Natural killer cell (primary cell): ENCODE results near the gene ASIC2. TPM values are rescaled to one million over a fixed set of nuclear protein-coding genes. Genes with fewer than 3 reads are reported as not detected.

Source experiments
- ATAC-seq, 3 donors: fragments of 150-1000 bp in 2 of 3; fragments of 200-7000 bp in 1 of 3; cut with Tn5 transposase; 1 replicate in 1 of 3; 2 replicates in 2 of 3; pipeline ENCODE4 v1.10.0; 2021; ENCODE audit warnings: mild to moderate bottlenecking in 2 of 3, moderate library complexity in 2 of 3
- DNase-seq, 2 donors: peaks; one replicate each; pipeline versions ENCODE4 v3.0.0 to v3.0.0-alpha.2; 2013 to 2021; ENCODE audit warnings: mixed read lengths in 1 of 2
- H3K27ac ChIP-seq: one replicate; pipeline ENCODE4 v1.5.1; 2013; ENCODE audit warnings: mild to moderate bottlenecking, low read length
- H3K27me3 ChIP-seq: one replicate; pipeline ENCODE4 v1.6.1; 2013; ENCODE audit warnings: low read length; ENCODE audit not compliant: control insufficient read depth, insufficient read depth
- H3K36me3 ChIP-seq: one replicate; pipeline ENCODE4 v1.6.1; 2013; ENCODE audit warnings: low read length; ENCODE audit not compliant: control insufficient read depth, insufficient read depth
- H3K4me1 ChIP-seq: one replicate; pipeline ENCODE4 v1.6.1; 2013; ENCODE audit warnings: low read length; ENCODE audit not compliant: control insufficient read depth, insufficient read depth
- H3K4me3 ChIP-seq: one replicate; pipeline ENCODE4 v1.5.1; 2013; ENCODE audit warnings: low read length
- H3K9me3 ChIP-seq: one replicate; pipeline ENCODE4 v1.6.1; 2013; ENCODE audit warnings: low read length; ENCODE audit not compliant: control insufficient read depth, insufficient read depth
- H3K27ac Mint-ChIP-seq, 2 donors: one replicate each; pipeline ENCODE4 v1.8.0; 2022; ENCODE audit warnings: mild to moderate bottlenecking in 2 of 2, mixed read lengths in 2 of 2, moderate library complexity in 1 of 2
- H3K27me3 Mint-ChIP-seq, 2 donors: one replicate each; pipeline ENCODE4 v1.8.0; 2022; ENCODE audit warnings: low read depth in 2 of 2, mixed read lengths in 2 of 2
- H3K36me3 Mint-ChIP-seq: one replicate; pipeline ENCODE4 v1.8.0; 2022; ENCODE audit warnings: mixed read lengths
- H3K4me1 Mint-ChIP-seq, 2 donors: one replicate each; pipeline ENCODE4 v1.8.0; 2022; ENCODE audit warnings: mixed read lengths in 2 of 2
- H3K4me3 Mint-ChIP-seq: one replicate; pipeline ENCODE4 v1.8.0; 2022; ENCODE audit warnings: mild to moderate bottlenecking, moderate library complexity, mixed read lengths
- H3K9me3 Mint-ChIP-seq, 2 donors: one replicate each; pipeline ENCODE4 v1.8.0; 2022; ENCODE audit warnings: mixed read lengths in 2 of 2
- WGBS: methylation state at CpG from one replicate; pipeline ENCODE4 v1.1.7; 2013; ENCODE audit warnings: missing lambda C conversion rate; ENCODE audit not compliant: insufficient coverage; 5-methylcytosine and 5-hydroxymethylcytosine counted together
- intact Hi-C: fragments of 100-400 bp; cut with micrococcal nuclease; formaldehyde crosslinking; loops from one replicate; pipeline ENCODE4 v1.14.2; 2022
- total RNA-seq, 4 donors: library from RNA; stranded (reverse); fragments of 120-200 nt in 1 of 4; gene quantifications; one replicate each; pipeline versions ENCODE4 v1.2.3 to v1.2.4, GENCODE V29; 2013 to 2022
- TF ChIP-seq, protein P1 (sequence below): fragments of 200-600 bp; IDR thresholded peaks from one replicate; pipeline ENCODE4 v1.8.0; 2022; ENCODE audit warnings: antibody characterized with exemption

Gene ASIC2
- total RNA-seq, 3 donors from 2014 or later (not counting 1 experiment from before 2014, with no cell fraction given): not detected

DNA sequence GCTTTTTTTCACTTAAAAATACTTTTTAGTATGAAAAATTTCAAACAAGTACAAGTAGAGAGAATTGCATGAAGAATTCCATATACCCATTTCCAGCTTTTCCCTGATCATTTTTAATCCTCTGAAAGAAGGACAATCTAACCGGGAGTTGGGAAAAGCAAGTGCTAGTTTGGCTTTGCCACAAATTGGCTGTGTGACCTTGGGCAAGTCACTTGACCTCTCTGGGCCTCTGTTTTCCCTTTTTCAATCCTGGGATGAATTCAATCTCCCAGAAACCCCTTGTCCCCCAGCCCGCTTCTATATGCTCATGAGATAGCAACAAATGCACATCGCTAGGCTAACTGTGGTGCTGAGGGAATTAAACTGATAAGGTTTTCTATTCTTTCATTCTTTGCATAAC lies 49.4 kb downstream of the ASIC2 start:
- intact Hi-C loops: no loop called here
- no peak overlapping the region for H3K27ac Mint-ChIP-seq
- H3K4me3 Mint-ChIP-seq: no peak overlapping the region

DNA sequence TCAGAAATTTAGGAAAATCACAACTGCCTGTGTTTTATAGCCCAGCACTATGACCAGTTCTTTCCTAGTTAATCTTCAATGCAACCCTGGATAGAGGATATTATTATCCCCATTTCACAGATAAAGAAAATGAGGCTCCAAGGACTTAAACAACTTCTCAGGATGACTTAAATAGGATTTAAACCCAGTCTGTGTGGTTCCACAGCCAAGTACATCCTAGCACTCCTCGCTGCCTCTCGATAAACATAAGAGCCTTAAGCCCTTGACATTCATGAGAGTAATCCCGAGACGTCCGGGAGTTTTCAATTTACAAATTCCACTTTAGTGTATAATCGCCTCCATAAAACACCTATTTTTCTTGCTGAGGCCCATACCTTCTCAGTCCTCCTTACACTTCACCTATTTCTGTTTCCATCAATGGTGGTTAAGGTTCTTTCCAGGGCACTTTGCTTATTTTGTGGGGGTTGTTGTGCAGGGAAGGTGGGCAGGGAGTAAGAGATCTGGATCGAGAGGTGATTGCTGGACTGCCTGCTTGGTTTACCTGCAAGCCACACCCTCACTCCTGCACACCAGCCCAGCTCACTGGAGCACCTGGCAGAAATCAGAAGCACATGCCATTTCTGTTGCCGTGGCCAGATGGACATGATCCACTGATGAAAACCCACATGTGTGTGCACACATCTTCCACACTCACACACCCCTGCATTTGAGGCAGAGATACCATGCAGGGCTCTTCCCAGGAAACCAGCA lies 50.5 kb downstream of the ASIC2 start:
- H3K9me3 ChIP-seq: no peaks in the 10 kb centered on the region
- H3K27ac ChIP-seq: no peak overlapping the region
- no peaks in the 10 kb centered on the region for H3K36me3 ChIP-seq
- WGBS: 91% methylated on average over 7 of the region's 8 CpGs
- DNase-seq: no peak
- Mint-ChIP-seq H3K36me3 (no peaks in the 10 kb centered on the region), H3K27ac (no peak overlapping the region), H3K4me1 (no peaks in the 10 kb centered on the region), H3K4me3 (no peak overlapping the region), H3K9me3 (no peaks in the 10 kb centered on the region), H3K27me3 (peaks cover 18 to 27% of the 10 kb centered on the region in 2 donors)
- no peaks in the 10 kb centered on the region for H3K27me3 ChIP-seq
- H3K4me3 ChIP-seq: no peak overlapping the region
- intact Hi-C loops: no loop called here
- no peak for ATAC-seq
- TF ChIP-seq, protein P1, sequence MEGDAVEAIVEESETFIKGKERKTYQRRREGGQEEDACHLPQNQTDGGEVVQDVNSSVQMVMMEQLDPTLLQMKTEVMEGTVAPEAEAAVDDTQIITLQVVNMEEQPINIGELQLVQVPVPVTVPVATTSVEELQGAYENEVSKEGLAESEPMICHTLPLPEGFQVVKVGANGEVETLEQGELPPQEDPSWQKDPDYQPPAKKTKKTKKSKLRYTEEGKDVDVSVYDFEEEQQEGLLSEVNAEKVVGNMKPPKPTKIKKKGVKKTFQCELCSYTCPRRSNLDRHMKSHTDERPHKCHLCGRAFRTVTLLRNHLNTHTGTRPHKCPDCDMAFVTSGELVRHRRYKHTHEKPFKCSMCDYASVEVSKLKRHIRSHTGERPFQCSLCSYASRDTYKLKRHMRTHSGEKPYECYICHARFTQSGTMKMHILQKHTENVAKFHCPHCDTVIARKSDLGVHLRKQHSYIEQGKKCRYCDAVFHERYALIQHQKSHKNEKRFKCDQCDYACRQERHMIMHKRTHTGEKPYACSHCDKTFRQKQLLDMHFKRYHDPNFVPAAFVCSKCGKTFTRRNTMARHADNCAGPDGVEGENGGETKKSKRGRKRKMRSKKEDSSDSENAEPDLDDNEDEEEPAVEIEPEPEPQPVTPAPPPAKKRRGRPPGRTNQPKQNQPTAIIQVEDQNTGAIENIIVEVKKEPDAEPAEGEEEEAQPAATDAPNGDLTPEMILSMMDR: no peak
- no peaks in the 10 kb centered on the region for H3K4me1 ChIP-seq

More for the DNA sequence above, 49.4 kb downstream of the ASIC2 start:
- Histone ChIP-seq H3K27ac (no peak overlapping the region), H3K9me3 (no peaks in the 10 kb centered on the region), H3K4me3 (no peak overlapping the region), H3K36me3 (no peaks in the 10 kb centered on the region), H3K4me1 (no peaks in the 10 kb centered on the region), H3K27me3 (no peaks in the 10 kb centered on the region)
- Mint-ChIP-seq H3K4me1 (no peaks in the 10 kb centered on the region), H3K27me3 (peaks cover 15 to 27% of the 10 kb centered on the region in 2 donors), H3K36me3 (no peaks in the 10 kb centered on the region), H3K9me3 (no peaks in the 10 kb centered on the region)
- 94% methylated on average over 1 of the region's 3 CpGs for WGBS
- TF ChIP-seq, protein P1: no peak
- ATAC-seq: no peak
- no peak for DNase-seq

DNA sequence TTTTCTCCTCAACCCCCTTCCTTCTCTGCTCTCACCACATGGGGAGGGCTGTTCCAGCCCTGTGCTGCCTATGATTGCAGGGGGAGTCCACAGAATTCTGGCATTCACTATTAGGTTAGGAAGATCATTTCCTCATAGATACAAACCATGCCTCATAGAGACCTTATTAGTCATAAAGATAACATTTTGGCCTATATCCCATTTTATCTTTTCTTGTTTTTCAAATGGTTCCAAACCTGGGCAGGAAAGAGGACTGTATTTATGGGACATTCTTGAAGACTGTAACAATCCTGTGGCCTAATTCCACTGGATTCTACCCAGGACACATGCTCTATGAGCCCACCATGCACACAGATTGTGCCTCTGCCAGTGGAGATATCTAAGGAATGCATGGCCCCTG lies 51.7 kb downstream of the ASIC2 start:
- Mint-ChIP-seq H3K4me1 (no peaks in the 10 kb centered on the region), H3K9me3 (no peaks in the 10 kb centered on the region), H3K4me3 (no peak overlapping the region), H3K36me3 (no peaks in the 10 kb centered on the region), H3K27ac (no peak overlapping the region), H3K27me3 (peaks cover 18 to 27% of the 10 kb centered on the region in 2 donors)
- no peaks in the 10 kb centered on the region for H3K36me3 ChIP-seq
- H3K4me3 ChIP-seq: no peak overlapping the region
- H3K4me1 ChIP-seq: no peaks in the 10 kb centered on the region
- no peaks in the 10 kb centered on the region for H3K27me3 ChIP-seq
- no peak for ATAC-seq
- H3K27ac ChIP-seq: no peak overlapping the region
- intact Hi-C loops: no loop called here
- no peak for DNase-seq
- H3K9me3 ChIP-seq: no peaks in the 10 kb centered on the region
- TF ChIP-seq, protein P1: no peak

DNA sequence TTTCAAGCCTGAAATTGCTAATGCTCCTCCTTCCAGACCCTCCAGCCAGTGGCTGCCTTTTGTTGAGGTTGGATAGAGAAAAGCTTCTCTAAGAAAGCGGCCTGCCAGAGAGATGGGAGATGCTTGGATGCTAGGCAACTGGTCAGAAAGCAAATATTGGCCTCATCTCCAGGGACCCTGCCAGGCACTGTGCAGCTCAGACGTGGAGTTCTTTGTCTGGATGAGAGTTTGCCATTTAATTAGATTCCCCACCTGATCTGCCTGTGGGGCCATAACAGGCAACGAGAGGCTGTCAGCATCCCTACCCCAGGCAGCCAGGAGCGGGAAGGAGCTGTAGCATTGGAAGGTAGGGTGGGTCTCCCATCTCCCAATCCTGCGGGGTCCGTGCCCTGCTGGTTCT lies 52.7 kb downstream of the ASIC2 start:
- no peaks in the 10 kb centered on the region for H3K9me3 ChIP-seq
- Mint-ChIP-seq H3K4me1 (no peaks in the 10 kb centered on the region), H3K9me3 (no peaks in the 10 kb centered on the region), H3K4me3 (no peak overlapping the region), H3K27ac (no peak overlapping the region), H3K27me3 (peaks cover 16 to 27% of the 10 kb centered on the region in 2 donors), H3K36me3 (no peaks in the 10 kb centered on the region)
- no peak overlapping the region for H3K27ac ChIP-seq
- 91% methylated on average over 6 of the region's 6 CpGs for whole genome bisulfite sequencing
- no peak overlapping the region for H3K4me3 ChIP-seq
- TF ChIP-seq, protein P1: no peak
- H3K4me1 ChIP-seq: no peaks in the 10 kb centered on the region
- H3K27me3 ChIP-seq: no peaks in the 10 kb centered on the region
- ATAC-seq (no peak), DNase-seq (no peak)
- intact Hi-C loops: no loop called here
- H3K36me3 ChIP-seq: no peaks in the 10 kb centered on the region
